Endothelial cell (in vitro differentiated cells): Measurements from ENCODE around the gene APC2. TPM values are rescaled to one million over a fixed set of nuclear protein-coding genes. Genes with fewer than 3 reads are reported as not detected.

ENCODE experiments used
- DNase-seq: peaks from one replicate; pipeline ENCODE4 v3.0.0; 2021; ENCODE audit warnings: low spot score
- H3K27ac Mint-ChIP-seq: one replicate; pipeline ENCODE4 v1.8.0; 2021; ENCODE audit warnings: mixed read lengths, inconsistent platforms; ENCODE audit not compliant: unreplicated experiment
- H3K27me3 Mint-ChIP-seq: one replicate; pipeline ENCODE4 v1.8.0; 2021; ENCODE audit warnings: mild to moderate bottlenecking, moderate library complexity, mixed read lengths, inconsistent platforms; ENCODE audit not compliant: unreplicated experiment
- H3K36me3 Mint-ChIP-seq: one replicate; pipeline ENCODE4 v1.8.0; 2021; ENCODE audit warnings: mild to moderate bottlenecking, low read depth, mixed read lengths, inconsistent platforms; ENCODE audit not compliant: unreplicated experiment
- H3K4me1 Mint-ChIP-seq: one replicate; pipeline ENCODE4 v1.8.0; 2021; ENCODE audit warnings: mild to moderate bottlenecking, mixed read lengths, inconsistent platforms; ENCODE audit not compliant: unreplicated experiment
- H3K4me3 Mint-ChIP-seq: one replicate; pipeline ENCODE4 v1.8.0; 2021; ENCODE audit warnings: mild to moderate bottlenecking, mixed read lengths, inconsistent platforms; ENCODE audit not compliant: unreplicated experiment
- H3K9me3 Mint-ChIP-seq: one replicate; pipeline ENCODE4 v1.8.0; 2021; ENCODE audit warnings: mixed read lengths, inconsistent platforms; ENCODE audit not compliant: unreplicated experiment
- CTCF ChIP-seq: fragments of 200-600 bp; sonication (generic); IDR thresholded peaks from one replicate; pipeline ENCODE4 v1.5.0; 2021; ENCODE audit warnings: antibody characterized with exemption; ENCODE audit not compliant: unreplicated experiment
- total RNA-seq: library from RNA; stranded (reverse); fragmentation: NEBNext Ultra II Directional; extraction: Animal tissue kit (Norgen Biotek cat#: 25700); gene quantifications from one replicate; pipeline ENCODE4 v1.2.1, GENCODE V29; 2021; ENCODE audit not compliant: unreplicated experiment

APC2 gene
- total RNA-seq, 1 donor from 2014 or later = 1.9 TPM

GRCh38 chr19:1468821-1469254 is 18.9 kb downstream of the APC2 start:
- Mint-ChIP-seq H3K9me3 (no peaks in the 10 kb centered on the region), H3K36me3 (peaks cover 4% of the 10 kb centered on the region), H3K27me3 (peaks cover 17% of the 10 kb centered on the region), H3K4me1 (no peaks in the 10 kb centered on the region), H3K4me3 (no peak overlapping the region), H3K27ac (no peak overlapping the region)
- no peak for DNase-seq
- TF ChIP-seq CTCF = no peak

GRCh38 chr19:1469255-1470054 is 19.5 kb downstream of the APC2 start:
- Mint-ChIP-seq H3K9me3 (no peaks in the 10 kb centered on the region), H3K36me3 (peaks cover 4% of the 10 kb centered on the region), H3K4me1 (no peaks in the 10 kb centered on the region), H3K4me3 (no peak overlapping the region), H3K27ac (no peak overlapping the region), H3K27me3 (peaks cover 14% of the 10 kb centered on the region)
- no peak for TF ChIP-seq CTCF
- DNase-seq = no peak

GRCh38 chr19:1470055-1470304 is 20.1 kb downstream of the APC2 start:
- Mint-ChIP-seq H3K4me3 (no peak overlapping the region), H3K4me1 (no peaks in the 10 kb centered on the region), H3K27me3 (peaks cover 11% of the 10 kb centered on the region), H3K36me3 (peaks cover 4% of the 10 kb centered on the region), H3K9me3 (no peaks in the 10 kb centered on the region), H3K27ac (no peak overlapping the region)
- DNase-seq = no peak
- no peak for TF ChIP-seq CTCF

GRCh38 chr19:1470305-1471009 is 20.5 kb downstream of the APC2 start:
- peaks cover 4% of the 10 kb centered on the region for H3K36me3 Mint-ChIP-seq
- TF ChIP-seq CTCF = no peak
- no peak for DNase-seq
- H3K27ac Mint-ChIP-seq = no peak overlapping the region
- H3K27me3 Mint-ChIP-seq = peaks cover 11% of the 10 kb centered on the region
- H3K4me1 Mint-ChIP-seq = no peaks in the 10 kb centered on the region
- H3K9me3 Mint-ChIP-seq = no peaks in the 10 kb centered on the region
- H3K4me3 Mint-ChIP-seq = no peak overlapping the region

- Mint-ChIP-seq H3K4me3 (no peak overlapping the region), H3K9me3 (no peaks in the 10 kb centered on the region)
- no peak for DNase-seq
Measured at GRCh38 chr19:1471010-1471514, 21.1 kb downstream of the APC2 start.

More at GRCh38 chr19:1471010-1471514, 21.1 kb downstream of the APC2 start:
- H3K27me3 Mint-ChIP-seq = peaks cover 11% of the 10 kb centered on the region
- H3K36me3 Mint-ChIP-seq = peaks cover 4% of the 10 kb centered on the region
- TF ChIP-seq CTCF = no peak
- no peaks in the 10 kb centered on the region for H3K4me1 Mint-ChIP-seq
- no peak overlapping the region for H3K27ac Mint-ChIP-seq
